ENCODE measurements around the gene RALGAPA1.
"Not testable (repeated sequence)": the region's sequence is repeated elsewhere in the genome, so short reads cannot be mapped to it uniquely, and the experiment has no call there.

The RALGAPA1 gene

GRCh38 chr14:35821564-35822411 lies 12.7 kb upstream of the RALGAPA1 start:
- peak; percentile 31 for DNase-seq (ENCODE audit: low spot score)

GRCh38 chr14:35819591-35820540 lies 10.8 kb upstream of the RALGAPA1 start:
- DNase-seq (ENCODE audit: low spot score): no peak

GRCh38 chr14:35818346-35819115 lies 9.4 kb upstream of the RALGAPA1 start:
- DNase-seq (ENCODE audit: low spot score): peak; percentile 78

- peak; percentile 77 for DNase-seq (ENCODE audit: low spot score)
Measured at GRCh38 chr14:35814371-35815005, 5.4 kb upstream of the RALGAPA1 start.

- DNase-seq (ENCODE audit: low spot score): no peak
Measured at GRCh38 chr14:35810963-35811362, 1.9 kb upstream of the RALGAPA1 start.

- no peak for DNase-seq (ENCODE audit: low spot score)
Measured at GRCh38 chr14:35809597-35809996, 502 bp upstream of the RALGAPA1 start.

GRCh38 chr14:35808076-35808637 lies 938 bp downstream of the RALGAPA1 start:
- peak; percentile 40 for DNase-seq (ENCODE audit: low spot score)

- no peak for DNase-seq (ENCODE audit: low spot score)
Measured at GRCh38 chr14:35807131-35807961, 1.7 kb downstream of the RALGAPA1 start.

GRCh38 chr14:35806006-35806907 lies 2.8 kb downstream of the RALGAPA1 start:
- no peak for DNase-seq (ENCODE audit: low spot score)

- DNase-seq (ENCODE audit: low spot score): no peak
Measured at GRCh38 chr14:35797796-35798195, 11.3 kb downstream of the RALGAPA1 start.

- DNase-seq (ENCODE audit: low spot score): no peak
Measured at GRCh38 chr14:35789651-35790050, 19.4 kb downstream of the RALGAPA1 start.

GRCh38 chr14:35786856-35787255 lies 22.2 kb downstream of the RALGAPA1 start:
- DNase-seq (ENCODE audit: low spot score): no peak

GRCh38 chr14:35783699-35784098 lies 25.4 kb downstream of the RALGAPA1 start:
- DNase-seq (ENCODE audit: low spot score): no peak

GRCh38 chr14:35779368-35779767 lies 29.7 kb downstream of the RALGAPA1 start:
- DNase-seq (ENCODE audit: low spot score): no peak

- not testable (repeated sequence) for DNase-seq (ENCODE audit: low spot score)
Measured at GRCh38 chr14:35777550-35777949, 31.5 kb downstream of the RALGAPA1 start.

GRCh38 chr14:35776823-35777222 lies 32.3 kb downstream of the RALGAPA1 start:
- DNase-seq (ENCODE audit: low spot score): no peak

GRCh38 chr14:35776085-35776484 lies 33.0 kb downstream of the RALGAPA1 start:
- not testable (repeated sequence) for DNase-seq (ENCODE audit: low spot score)

GRCh38 chr14:35766700-35767082 lies 42.4 kb downstream of the RALGAPA1 start:
- no peak for DNase-seq (ENCODE audit: low spot score)

GRCh38 chr14:35766036-35766699 lies 42.9 kb downstream of the RALGAPA1 start:
- no peak for DNase-seq (ENCODE audit: low spot score)

Data from pons (tissue), 1 donor.